Natural killer cell (primary cell): ENCODE measurements around the gene SLC6A6. TPM values are rescaled to one million over a fixed set of nuclear protein-coding genes. Genes with fewer than 3 reads are reported as not detected.
A peak's percentile ranks its signal among the peaks of the same experiment; 100 is the strongest.

Experiments
- ATAC-seq, 3 donors: fragments of 150-1000 bp in 2 of 3; fragments of 200-7000 bp in 1 of 3; cut with Tn5 transposase; 1 replicate in 1 of 3; 2 replicates in 2 of 3; pipeline ENCODE4 v1.10.0; 2021; ENCODE audit warnings: mild to moderate bottlenecking in 2 of 3, moderate library complexity in 2 of 3
- DNase-seq, 2 donors: peaks; one replicate each; pipeline versions ENCODE4 v3.0.0 to v3.0.0-alpha.2; 2013 to 2021; ENCODE audit warnings: mixed read lengths in 1 of 2
- H3K27ac ChIP-seq: one replicate; pipeline ENCODE4 v1.5.1; 2013; ENCODE audit warnings: mild to moderate bottlenecking, low read length
- H3K27me3 ChIP-seq: one replicate; pipeline ENCODE4 v1.6.1; 2013; ENCODE audit warnings: low read length; ENCODE audit not compliant: control insufficient read depth, insufficient read depth
- H3K36me3 ChIP-seq: one replicate; pipeline ENCODE4 v1.6.1; 2013; ENCODE audit warnings: low read length; ENCODE audit not compliant: control insufficient read depth, insufficient read depth
- H3K4me1 ChIP-seq: one replicate; pipeline ENCODE4 v1.6.1; 2013; ENCODE audit warnings: low read length; ENCODE audit not compliant: control insufficient read depth, insufficient read depth
- H3K4me3 ChIP-seq: one replicate; pipeline ENCODE4 v1.5.1; 2013; ENCODE audit warnings: low read length
- H3K9me3 ChIP-seq: one replicate; pipeline ENCODE4 v1.6.1; 2013; ENCODE audit warnings: low read length; ENCODE audit not compliant: control insufficient read depth, insufficient read depth
- H3K27ac Mint-ChIP-seq, 2 donors: one replicate each; pipeline ENCODE4 v1.8.0; 2022; ENCODE audit warnings: mild to moderate bottlenecking in 2 of 2, mixed read lengths in 2 of 2, moderate library complexity in 1 of 2
- H3K27me3 Mint-ChIP-seq, 2 donors: one replicate each; pipeline ENCODE4 v1.8.0; 2022; ENCODE audit warnings: low read depth in 2 of 2, mixed read lengths in 2 of 2
- H3K36me3 Mint-ChIP-seq: one replicate; pipeline ENCODE4 v1.8.0; 2022; ENCODE audit warnings: mixed read lengths
- H3K4me1 Mint-ChIP-seq, 2 donors: one replicate each; pipeline ENCODE4 v1.8.0; 2022; ENCODE audit warnings: mixed read lengths in 2 of 2
- H3K4me3 Mint-ChIP-seq: one replicate; pipeline ENCODE4 v1.8.0; 2022; ENCODE audit warnings: mild to moderate bottlenecking, moderate library complexity, mixed read lengths
- H3K9me3 Mint-ChIP-seq, 2 donors: one replicate each; pipeline ENCODE4 v1.8.0; 2022; ENCODE audit warnings: mixed read lengths in 2 of 2
- WGBS: methylation state at CpG from one replicate; pipeline ENCODE4 v1.1.7; 2013; ENCODE audit warnings: missing lambda C conversion rate; ENCODE audit not compliant: insufficient coverage; 5-methylcytosine and 5-hydroxymethylcytosine counted together
- intact Hi-C: fragments of 100-400 bp; cut with micrococcal nuclease; formaldehyde crosslinking; loops from one replicate; pipeline ENCODE4 v1.14.2; 2022
- total RNA-seq, 4 donors: library from RNA; stranded (reverse); fragments of 120-200 nt in 1 of 4; gene quantifications; one replicate each; pipeline versions ENCODE4 v1.2.3 to v1.2.4, GENCODE V29; 2013 to 2022
- TF ChIP-seq, protein P1 (sequence below): fragments of 200-600 bp; IDR thresholded peaks from one replicate; pipeline ENCODE4 v1.8.0; 2022; ENCODE audit warnings: antibody characterized with exemption

The SLC6A6 gene
- total RNA-seq, 3 donors from 2014 or later (not counting 1 experiment from before 2014, with no cell fraction given): 43.7 to 55.4 (median 50.1) TPM

GRCh38 chr3:14376348-14377043, 25.9 kb upstream of the SLC6A6 start:
- H3K9me3 ChIP-seq: peaks cover 3% of the 10 kb centered on the region
- Mint-ChIP-seq H3K4me3 (no peak overlapping the region), H3K9me3 (no peaks in the 10 kb centered on the region), H3K36me3 (no peaks in the 10 kb centered on the region), H3K4me1 (peaks cover 23 to 40% of the 10 kb centered on the region in 2 donors), H3K27ac (peak overlapping the region in 1 of 2 donors; percentile 81), H3K27me3 (peaks cover 23% of the 10 kb centered on the region in 2 donors)
- TF ChIP-seq, protein P1, sequence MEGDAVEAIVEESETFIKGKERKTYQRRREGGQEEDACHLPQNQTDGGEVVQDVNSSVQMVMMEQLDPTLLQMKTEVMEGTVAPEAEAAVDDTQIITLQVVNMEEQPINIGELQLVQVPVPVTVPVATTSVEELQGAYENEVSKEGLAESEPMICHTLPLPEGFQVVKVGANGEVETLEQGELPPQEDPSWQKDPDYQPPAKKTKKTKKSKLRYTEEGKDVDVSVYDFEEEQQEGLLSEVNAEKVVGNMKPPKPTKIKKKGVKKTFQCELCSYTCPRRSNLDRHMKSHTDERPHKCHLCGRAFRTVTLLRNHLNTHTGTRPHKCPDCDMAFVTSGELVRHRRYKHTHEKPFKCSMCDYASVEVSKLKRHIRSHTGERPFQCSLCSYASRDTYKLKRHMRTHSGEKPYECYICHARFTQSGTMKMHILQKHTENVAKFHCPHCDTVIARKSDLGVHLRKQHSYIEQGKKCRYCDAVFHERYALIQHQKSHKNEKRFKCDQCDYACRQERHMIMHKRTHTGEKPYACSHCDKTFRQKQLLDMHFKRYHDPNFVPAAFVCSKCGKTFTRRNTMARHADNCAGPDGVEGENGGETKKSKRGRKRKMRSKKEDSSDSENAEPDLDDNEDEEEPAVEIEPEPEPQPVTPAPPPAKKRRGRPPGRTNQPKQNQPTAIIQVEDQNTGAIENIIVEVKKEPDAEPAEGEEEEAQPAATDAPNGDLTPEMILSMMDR: no peak
- WGBS: 95% methylated on average over 9 of the region's 9 CpGs
- peaks cover 6% of the 10 kb centered on the region for H3K27me3 ChIP-seq
- no peak for DNase-seq
- H3K4me1 ChIP-seq: peaks cover 39% of the 10 kb centered on the region
- no peak for ATAC-seq
- intact Hi-C loops: loop anchor here (2.0 kb wide), 1 partner anchor 56 kb away; no protein-coding TSS in a partner anchor
- H3K36me3 ChIP-seq: no peaks in the 10 kb centered on the region
- no peak overlapping the region for H3K4me3 ChIP-seq
- H3K27ac ChIP-seq: no peak overlapping the region

DNA sequence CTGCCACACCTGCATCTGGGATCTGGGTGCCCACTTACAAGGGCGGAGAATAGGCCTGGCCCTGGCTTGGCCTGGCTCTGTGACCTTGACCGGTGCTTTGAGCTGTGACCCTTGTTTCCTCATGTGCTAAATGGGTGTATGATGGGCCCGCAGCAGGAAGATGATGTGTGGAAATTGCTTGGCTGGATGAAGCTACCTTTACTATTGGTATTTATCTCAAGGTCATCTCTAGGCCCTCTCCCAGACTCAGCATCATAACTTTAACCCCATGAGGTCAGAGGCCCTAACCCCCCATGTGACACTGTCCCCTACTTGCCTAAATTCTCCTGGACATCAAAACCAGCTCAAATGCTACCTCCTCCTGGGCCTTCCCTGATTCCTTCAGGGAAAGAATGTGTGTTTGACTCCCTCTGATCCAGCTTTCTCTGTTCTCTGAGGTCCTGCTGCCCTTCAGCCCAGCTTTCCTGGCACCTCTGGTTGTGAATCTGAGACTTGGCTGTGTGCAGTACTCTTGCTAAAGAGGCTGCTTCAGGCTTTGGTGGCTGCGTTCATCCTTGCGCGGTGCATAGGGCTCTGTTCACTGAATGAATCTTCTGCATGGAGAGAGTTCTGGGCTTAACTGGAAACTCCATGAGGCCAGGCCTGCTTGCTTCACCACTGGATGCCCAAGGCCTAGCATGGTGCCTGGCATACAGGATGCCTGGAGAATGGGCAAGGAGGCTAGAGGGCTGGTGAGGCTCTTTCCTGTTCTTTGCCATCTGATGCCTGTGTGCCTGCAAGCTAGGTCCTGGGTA, 25.2 kb upstream of the SLC6A6 start:
- TF ChIP-seq, protein P1: no peak
- no peak overlapping the region for H3K4me3 ChIP-seq
- peaks cover 5% of the 10 kb centered on the region for H3K27me3 ChIP-seq
- peaks cover 34% of the 10 kb centered on the region for H3K4me1 ChIP-seq
- H3K27ac ChIP-seq: no peak overlapping the region
- H3K36me3 ChIP-seq: no peaks in the 10 kb centered on the region
- Mint-ChIP-seq H3K4me3 (peak overlapping the region; percentile 72), H3K27me3 (peaks cover 23% of the 10 kb centered on the region in 2 donors), H3K27ac (peak overlapping the region; percentile 81), H3K9me3 (no peaks in the 10 kb centered on the region), H3K4me1 (peaks cover 23 to 40% of the 10 kb centered on the region in 2 donors), H3K36me3 (no peaks in the 10 kb centered on the region)
- intact Hi-C loops: loop anchor here (2.0 kb wide), 1 partner anchor 56 kb away; no protein-coding TSS in a partner anchor
- 97% methylated on average over 6 of the region's 6 CpGs for WGBS
- peaks cover 3% of the 10 kb centered on the region for H3K9me3 ChIP-seq
- ATAC-seq (no peak), DNase-seq (no peak)

DNA sequence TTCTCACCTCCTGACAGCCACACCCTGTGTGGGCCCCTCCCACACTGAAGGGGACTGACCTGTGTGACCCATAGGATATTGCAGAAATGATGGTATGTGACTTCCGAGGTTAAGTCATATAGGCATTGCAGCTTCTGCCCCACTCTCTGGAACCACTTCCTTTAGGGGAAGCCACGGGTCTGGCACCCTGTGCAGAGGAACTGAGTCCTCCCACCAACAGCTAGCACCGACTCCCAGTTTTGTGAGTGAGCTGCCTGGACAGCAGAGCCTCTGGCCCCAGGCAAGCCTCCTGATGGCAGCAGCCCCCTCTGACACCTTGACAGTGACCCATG, 24.6 kb upstream of the SLC6A6 start:
- ATAC-seq: peak; percentile 91 to 97 (median 96)
- peaks cover 24 to 29% of the 10 kb centered on the region in 2 donors for H3K27me3 Mint-ChIP-seq
- H3K36me3 Mint-ChIP-seq: no peaks in the 10 kb centered on the region
- TF ChIP-seq, protein P1: no peak
- Histone ChIP-seq H3K27ac (no peak overlapping the region), H3K9me3 (peaks cover 3% of the 10 kb centered on the region), H3K27me3 (no peaks in the 10 kb centered on the region), H3K4me3 (no peak overlapping the region), H3K36me3 (no peaks in the 10 kb centered on the region), H3K4me1 (peaks cover 34% of the 10 kb centered on the region)
- peaks cover 23 to 40% of the 10 kb centered on the region in 2 donors for H3K4me1 Mint-ChIP-seq
- 0% methylated on average over 3 of the region's 3 CpGs for WGBS
- peak overlapping the region; percentile 72 for H3K4me3 Mint-ChIP-seq
- peak overlapping the region; percentile 81 for H3K27ac Mint-ChIP-seq
- intact Hi-C loops: loop anchor here (2.0 kb wide), 1 partner anchor 55 kb away; no protein-coding TSS in a partner anchor
- DNase-seq: peak; percentile 53 to 71
- H3K9me3 Mint-ChIP-seq: no peaks in the 10 kb centered on the region
